Glutamatergic neuron (in vitro differentiated cells): Measurements from ENCODE around the gene XRCC4. TPM values are rescaled to one million over a fixed set of nuclear protein-coding genes. Genes with fewer than 3 reads are reported as not detected.

Experiments used
- DNase-seq: peaks from one replicate; pipeline ENCODE4 v3.0.0; 2022
- H3K27ac Mint-ChIP-seq: one replicate; pipeline ENCODE4 v1.8.0; 2020; ENCODE audit warnings: mild to moderate bottlenecking, mixed read lengths, inconsistent platforms; ENCODE audit not compliant: unreplicated experiment
- H3K27me3 Mint-ChIP-seq: one replicate; pipeline ENCODE4 v1.8.0; 2020; ENCODE audit warnings: mild to moderate bottlenecking, moderate library complexity, mixed read lengths, inconsistent platforms; ENCODE audit not compliant: unreplicated experiment
- H3K36me3 Mint-ChIP-seq: one replicate; pipeline ENCODE4 v1.8.0; 2020; ENCODE audit warnings: mild to moderate bottlenecking, mixed read lengths, inconsistent platforms; ENCODE audit not compliant: unreplicated experiment
- H3K4me1 Mint-ChIP-seq: one replicate; pipeline ENCODE4 v1.8.0; 2020; ENCODE audit warnings: mild to moderate bottlenecking, low read depth, mixed read lengths, inconsistent platforms; ENCODE audit not compliant: unreplicated experiment
- H3K4me3 Mint-ChIP-seq: one replicate; pipeline ENCODE4 v1.8.0; 2020; ENCODE audit warnings: mild to moderate bottlenecking, mixed read lengths, inconsistent platforms; ENCODE audit not compliant: unreplicated experiment
- H3K9me3 Mint-ChIP-seq: one replicate; pipeline ENCODE4 v1.8.0; 2020; ENCODE audit warnings: mild to moderate bottlenecking, moderate library complexity, mixed read lengths, inconsistent platforms; ENCODE audit not compliant: unreplicated experiment
- total RNA-seq: library from RNA; stranded (reverse); fragmentation: NEBNext Ultra II Directional; extraction: Animal tissue kit (Norgen Biotek cat#: 25700); gene quantifications from one replicate; pipeline ENCODE4 v1.2.1, GENCODE V29; 2021; ENCODE audit not compliant: unreplicated experiment
- TF ChIP-seq, protein P1 (sequence below): fragments of 200-600 bp; sonication (generic); IDR thresholded peaks from one replicate; pipeline ENCODE4 v1.5.0; 2021; ENCODE audit not compliant: partially characterized antibody, unreplicated experiment

XRCC4 gene
- total RNA-seq, 1 donor from 2014 or later, result 5.9 TPM

GRCh38 chr5:83104021-83104420 lies 26.7 kb downstream of the XRCC4 start:
- TF ChIP-seq, protein P1, sequence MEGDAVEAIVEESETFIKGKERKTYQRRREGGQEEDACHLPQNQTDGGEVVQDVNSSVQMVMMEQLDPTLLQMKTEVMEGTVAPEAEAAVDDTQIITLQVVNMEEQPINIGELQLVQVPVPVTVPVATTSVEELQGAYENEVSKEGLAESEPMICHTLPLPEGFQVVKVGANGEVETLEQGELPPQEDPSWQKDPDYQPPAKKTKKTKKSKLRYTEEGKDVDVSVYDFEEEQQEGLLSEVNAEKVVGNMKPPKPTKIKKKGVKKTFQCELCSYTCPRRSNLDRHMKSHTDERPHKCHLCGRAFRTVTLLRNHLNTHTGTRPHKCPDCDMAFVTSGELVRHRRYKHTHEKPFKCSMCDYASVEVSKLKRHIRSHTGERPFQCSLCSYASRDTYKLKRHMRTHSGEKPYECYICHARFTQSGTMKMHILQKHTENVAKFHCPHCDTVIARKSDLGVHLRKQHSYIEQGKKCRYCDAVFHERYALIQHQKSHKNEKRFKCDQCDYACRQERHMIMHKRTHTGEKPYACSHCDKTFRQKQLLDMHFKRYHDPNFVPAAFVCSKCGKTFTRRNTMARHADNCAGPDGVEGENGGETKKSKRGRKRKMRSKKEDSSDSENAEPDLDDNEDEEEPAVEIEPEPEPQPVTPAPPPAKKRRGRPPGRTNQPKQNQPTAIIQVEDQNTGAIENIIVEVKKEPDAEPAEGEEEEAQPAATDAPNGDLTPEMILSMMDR, result no peak
- Mint-ChIP-seq H3K9me3 (no peaks in the 10 kb centered on the region), H3K4me1 (peaks cover 2% of the 10 kb centered on the region), H3K4me3 (no peak overlapping the region), H3K27me3 (no peaks in the 10 kb centered on the region), H3K36me3 (no peaks in the 10 kb centered on the region), H3K27ac (no peak overlapping the region)
- no peak for DNase-seq

DNA sequence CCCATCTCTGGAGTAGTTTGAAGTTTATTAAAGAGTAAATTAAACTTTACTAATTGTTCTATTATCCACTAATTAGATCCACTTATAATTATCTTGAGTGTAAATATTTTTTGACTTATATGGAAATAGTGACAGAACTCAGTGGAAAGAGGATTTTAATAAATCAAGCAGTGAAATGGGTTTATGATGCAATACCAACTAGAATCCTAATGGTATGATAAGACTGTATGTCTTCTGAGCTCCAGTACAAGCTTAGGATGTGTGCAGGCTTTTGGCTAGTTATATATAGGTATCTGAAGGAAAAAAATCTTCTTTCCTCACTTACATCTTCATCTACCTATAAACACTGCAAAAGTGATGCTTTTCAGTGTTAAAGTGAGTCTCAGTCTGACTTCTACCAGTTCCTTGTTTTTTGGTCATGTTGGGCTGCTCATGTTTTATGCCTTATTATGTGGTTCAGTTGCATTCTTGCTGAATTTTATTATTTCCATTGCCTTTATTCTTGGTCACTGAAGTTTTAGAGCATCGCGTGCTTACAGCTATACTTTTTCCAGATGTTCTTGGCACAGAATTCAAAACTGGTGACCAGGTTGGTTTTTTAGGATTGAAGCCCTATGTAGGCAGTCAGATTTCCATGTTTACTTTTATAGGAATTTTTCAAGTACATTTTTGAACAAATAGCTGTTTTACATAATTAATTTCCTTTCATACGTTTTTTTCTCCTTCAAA lies 30.5 kb downstream of the XRCC4 start:
- no peaks in the 10 kb centered on the region for H3K4me1 Mint-ChIP-seq
- H3K9me3 Mint-ChIP-seq, result peaks cover 1% of the 10 kb centered on the region
- no peak overlapping the region for H3K27ac Mint-ChIP-seq
- H3K36me3 Mint-ChIP-seq, result peaks cover 8% of the 10 kb centered on the region
- H3K27me3 Mint-ChIP-seq, result peaks cover 4% of the 10 kb centered on the region
- no peak for DNase-seq
- no peak overlapping the region for H3K4me3 Mint-ChIP-seq
- TF ChIP-seq, protein P1, result no peak

GRCh38 chr5:83109380-83109779 lies 32.0 kb downstream of the XRCC4 start:
- H3K4me3 Mint-ChIP-seq, result no peak overlapping the region
- DNase-seq, result no peak
- no peak overlapping the region for H3K27ac Mint-ChIP-seq
- peaks cover 4% of the 10 kb centered on the region for H3K27me3 Mint-ChIP-seq
- H3K36me3 Mint-ChIP-seq, result peaks cover 17% of the 10 kb centered on the region
- peaks cover 4% of the 10 kb centered on the region for H3K9me3 Mint-ChIP-seq
- TF ChIP-seq, protein P1, result no peak
- H3K4me1 Mint-ChIP-seq, result no peaks in the 10 kb centered on the region

GRCh38 chr5:83115816-83116215 lies 38.5 kb downstream of the XRCC4 start:
- Mint-ChIP-seq H3K9me3 (peaks cover 4% of the 10 kb centered on the region), H3K4me3 (no peak overlapping the region), H3K4me1 (no peaks in the 10 kb centered on the region), H3K27me3 (peaks cover 4% of the 10 kb centered on the region), H3K27ac (no peak overlapping the region), H3K36me3 (peaks cover 28% of the 10 kb centered on the region)
- TF ChIP-seq, protein P1, result no peak
- no peak for DNase-seq

GRCh38 chr5:83118471-83118870 lies 41.1 kb downstream of the XRCC4 start:
- peaks cover 16% of the 10 kb centered on the region for H3K36me3 Mint-ChIP-seq
- H3K27ac Mint-ChIP-seq, result no peak overlapping the region
- DNase-seq, result no peak
- no peak overlapping the region for H3K4me3 Mint-ChIP-seq
- no peaks in the 10 kb centered on the region for H3K9me3 Mint-ChIP-seq
- TF ChIP-seq, protein P1, result no peak
- H3K27me3 Mint-ChIP-seq, result no peaks in the 10 kb centered on the region
- H3K4me1 Mint-ChIP-seq, result no peaks in the 10 kb centered on the region
